Activated CD4-positive, alpha-beta T cell treated with anti-CD3 and anti-CD28 coated beads, Interleukin-2, Interleukin-6, amounts not matched to agents 100 ng/mL and 50 ng/mL, durations not matched to agents 16 hours and 8 hours (primary cell): Measurements from ENCODE around the gene DIP2B.
A peak's percentile ranks its signal among the peaks of the same experiment; 100 is the strongest.
"Not testable (repeated sequence)": the region's sequence is repeated elsewhere in the genome, so short reads cannot be mapped to it uniquely, and the experiment has no call there.

ENCODE experiments used
- DNase-seq: peaks from one replicate; pipeline ENCODE4 v3.0.0-alpha.2; 2020

Gene DIP2B

DNA sequence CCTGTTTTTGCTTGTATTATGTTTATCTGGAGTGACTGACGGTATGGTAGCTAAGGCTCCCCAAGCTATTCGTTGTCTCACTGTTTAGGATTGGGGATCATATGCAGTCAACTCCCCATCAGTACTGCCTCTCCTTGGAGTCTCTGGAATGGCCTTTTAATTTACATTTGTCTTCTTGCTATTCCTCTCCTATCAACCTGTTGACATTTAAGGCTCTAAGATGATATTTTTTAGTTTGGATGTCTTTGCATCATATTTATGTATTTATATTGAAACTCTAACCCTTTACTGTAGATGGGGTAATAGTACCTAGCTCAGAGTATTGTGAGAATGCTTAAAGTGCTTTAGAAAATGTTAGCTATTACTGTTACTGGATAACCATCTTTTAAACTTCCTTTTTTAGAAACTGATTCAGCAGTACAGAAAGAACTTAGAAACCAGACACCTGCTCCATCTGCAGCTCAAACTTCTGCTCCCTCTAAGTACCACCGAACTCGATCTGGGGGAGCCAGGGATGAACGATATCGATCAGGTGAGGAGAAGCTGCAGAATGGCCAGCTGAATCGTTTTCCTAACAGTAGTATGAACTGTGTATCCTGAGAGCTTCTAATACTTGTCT lies 135.6 kb downstream of the DIP2B start:
- no peak for DNase-seq

GRCh38 chr12:50641566-50641965 lies 136.8 kb downstream of the DIP2B start:
- no peak for DNase-seq

- no peak for DNase-seq
These were observed 137.3 kb downstream of the DIP2B start for GRCh38 chr12:50642035-50642451.

DNA sequence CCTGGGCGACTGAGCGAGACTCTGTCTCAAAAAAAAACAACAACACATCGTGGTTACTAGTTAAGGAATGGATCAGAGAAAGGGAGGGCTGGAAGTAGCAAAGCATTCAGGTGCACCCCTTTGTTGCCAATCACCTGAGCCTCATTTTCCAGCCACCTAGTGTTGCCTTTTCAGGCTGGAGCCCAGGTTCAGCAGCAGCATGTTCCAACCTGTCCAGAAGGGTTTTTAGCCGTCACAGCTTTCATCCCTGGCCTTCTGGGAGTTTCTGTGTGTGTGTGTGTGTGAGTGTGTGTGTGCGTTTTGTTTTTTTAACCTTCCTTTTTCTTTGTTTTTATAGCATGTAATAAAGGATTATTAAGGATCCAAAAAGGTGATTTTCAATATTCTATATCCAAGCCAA lies 138.0 kb downstream of the DIP2B start:
- no peak for DNase-seq

GRCh38 chr12:50647031-50647430 lies 142.2 kb downstream of the DIP2B start:
- no peak for DNase-seq

GRCh38 chr12:50647479-50647878 lies 142.7 kb downstream of the DIP2B start:
- DNase-seq: no peak

DNA sequence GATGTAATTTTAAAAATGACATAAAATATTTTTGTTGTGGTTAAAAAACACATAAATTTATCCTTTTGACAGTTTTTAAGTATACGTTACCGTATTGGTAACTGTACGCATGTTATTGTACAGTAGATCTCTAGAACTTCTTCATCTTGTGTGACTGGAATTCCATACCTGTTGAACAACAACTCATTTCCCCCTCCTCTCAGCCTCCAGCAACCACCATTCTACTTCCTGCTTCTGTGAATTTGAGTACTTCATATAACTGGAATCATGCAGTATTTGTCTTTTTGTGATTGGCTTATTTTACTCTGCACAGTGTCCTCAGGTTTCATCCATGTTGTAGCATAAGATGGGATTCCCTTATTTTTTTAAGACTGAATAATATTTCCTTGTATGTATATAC lies 145.5 kb downstream of the DIP2B start:
- DNase-seq: no peak

DNA sequence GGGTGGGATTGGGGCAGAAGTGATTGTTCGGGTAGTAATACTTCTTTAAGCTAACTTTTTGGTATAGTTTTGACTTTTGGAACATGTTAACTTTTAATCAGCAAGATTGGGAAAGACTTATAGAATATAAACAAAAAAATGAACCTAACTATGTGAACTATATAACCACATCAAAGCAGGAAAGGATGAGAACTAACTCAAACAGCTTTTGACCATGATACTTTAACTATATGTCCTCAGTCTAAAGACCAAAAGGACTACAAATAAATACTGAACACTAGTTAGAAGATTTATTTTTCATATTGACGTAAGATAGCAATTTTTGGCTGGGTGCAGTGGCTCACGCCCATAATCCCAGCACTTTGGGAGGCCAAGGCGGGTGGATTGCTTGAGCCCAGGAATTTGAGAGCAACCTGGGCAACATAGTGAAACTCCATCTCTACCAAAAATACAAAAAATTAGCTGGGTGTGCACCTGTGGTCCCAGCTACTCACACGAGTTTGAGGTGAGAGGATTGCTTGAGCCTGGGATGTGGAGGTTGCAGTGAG lies 150.7 kb downstream of the DIP2B start:
- DNase-seq: no peak

DNA sequence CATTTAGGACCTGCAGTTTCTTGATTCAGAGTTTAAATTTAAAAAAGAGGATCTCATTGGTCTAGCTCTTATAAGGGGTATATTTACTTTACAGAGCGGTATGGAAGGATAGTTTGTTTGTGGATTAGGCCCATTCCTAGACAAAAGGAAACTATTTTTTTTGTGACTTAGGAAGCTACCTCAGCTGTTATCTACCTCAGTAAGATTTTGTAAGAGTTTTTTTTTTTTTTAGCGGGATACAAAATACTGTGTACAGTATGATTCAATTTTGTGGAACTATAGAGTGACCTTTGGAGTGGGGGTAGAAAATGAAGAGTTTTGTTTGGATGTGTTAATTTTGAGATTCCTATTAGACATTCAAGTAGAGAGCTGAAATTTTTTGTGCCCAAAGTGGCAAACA lies 154.5 kb downstream of the DIP2B start:
- DNase-seq: no peak

DNA sequence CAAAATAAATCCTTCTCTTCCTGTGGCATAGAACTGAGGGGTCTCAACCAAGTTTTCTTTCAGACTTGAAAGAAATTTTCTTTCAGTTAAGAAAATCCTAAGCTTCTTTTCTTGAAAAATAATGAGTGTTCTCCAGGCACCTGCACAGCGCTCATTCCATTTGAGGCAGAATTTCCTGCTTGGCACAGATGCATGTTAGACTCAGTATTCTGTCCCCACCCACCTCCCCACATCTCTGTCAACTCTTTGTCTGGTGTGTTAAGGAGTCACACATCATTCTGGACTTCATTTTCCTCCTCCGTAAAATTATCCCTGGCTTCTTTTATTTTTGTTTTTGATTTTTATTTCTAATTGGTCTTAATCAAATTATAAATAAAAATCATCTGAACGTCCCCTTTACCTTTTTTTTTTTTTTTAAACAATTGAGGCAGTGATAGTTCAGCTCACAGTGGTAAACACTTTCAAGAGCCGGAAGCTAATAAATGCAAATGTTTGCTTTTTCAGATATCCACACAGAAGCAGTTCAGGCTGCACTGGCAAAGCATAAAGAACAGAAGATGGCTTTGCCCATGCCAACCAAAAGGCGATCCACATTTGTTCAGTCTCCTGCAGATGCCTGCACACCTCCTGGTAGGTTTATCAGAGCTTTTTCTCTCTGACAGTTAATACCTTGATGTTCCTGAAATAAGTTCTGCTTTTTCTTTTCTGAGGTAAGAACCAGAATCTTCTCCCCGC lies 155.1 kb downstream of the DIP2B start:
- DNase-seq: no peak

GRCh38 chr12:50660425-50660822 lies 155.6 kb downstream of the DIP2B start:
- DNase-seq: no peak

GRCh38 chr12:50661300-50662115 lies 156.7 kb downstream of the DIP2B start:
- DNase-seq: peak; percentile 17

- DNase-seq: no peak
These were observed 157.3 kb downstream of the DIP2B start for GRCh38 chr12:50662116-50662510.

- DNase-seq: no peak
These were observed 160.4 kb downstream of the DIP2B start for GRCh38 chr12:50665170-50665569.

GRCh38 chr12:50665609-50666008 lies 160.8 kb downstream of the DIP2B start:
- DNase-seq: no peak

- no peak for DNase-seq
These were observed 161.2 kb downstream of the DIP2B start for GRCh38 chr12:50666023-50666422.

DNA sequence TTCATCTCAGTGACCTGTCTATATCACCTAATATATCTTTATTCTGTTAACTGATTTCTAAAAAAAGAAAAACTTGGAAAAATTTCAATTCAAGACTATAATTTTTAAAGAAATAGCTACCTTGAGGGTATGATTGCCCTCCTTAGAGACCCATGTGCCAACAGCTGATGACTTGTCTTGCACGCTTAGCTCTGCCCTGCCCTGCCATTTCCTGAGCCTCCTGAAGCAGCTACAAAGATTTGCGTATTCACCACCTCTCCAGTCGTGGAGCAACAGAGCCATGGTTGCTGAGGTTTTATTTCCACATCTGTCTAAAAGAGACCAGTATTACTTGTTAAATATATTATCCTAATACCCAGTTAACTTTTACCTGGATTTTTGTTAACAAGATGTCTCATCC lies 167.4 kb downstream of the DIP2B start:
- DNase-seq: no peak

- DNase-seq: no peak
These were observed 172.0 kb downstream of the DIP2B start for GRCh38 chr12:50676756-50677155.

GRCh38 chr12:50677858-50678257 lies 173.1 kb downstream of the DIP2B start:
- DNase-seq: no peak

- no peak for DNase-seq
These were observed 174.0 kb downstream of the DIP2B start for GRCh38 chr12:50678650-50679365.

DNA sequence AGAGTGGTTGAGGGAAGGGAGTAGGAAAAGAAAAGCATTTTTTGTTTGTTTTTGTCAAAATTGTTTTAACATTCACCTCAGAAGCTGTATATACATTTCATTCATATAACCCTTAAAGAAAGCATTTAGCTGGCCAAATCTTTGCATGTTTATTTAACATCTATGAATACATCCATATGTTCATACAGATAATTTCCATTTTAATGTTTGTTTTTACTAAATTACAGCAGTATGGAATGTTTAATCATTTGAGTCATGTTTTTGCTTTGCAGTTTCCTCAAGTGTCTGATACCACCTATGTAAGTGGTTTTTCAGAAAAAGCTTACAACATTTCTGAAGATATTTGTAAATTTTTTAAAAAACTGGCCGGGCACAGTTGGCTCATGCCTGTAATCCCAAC lies 174.8 kb downstream of the DIP2B start:
- DNase-seq: no peak

DNA sequence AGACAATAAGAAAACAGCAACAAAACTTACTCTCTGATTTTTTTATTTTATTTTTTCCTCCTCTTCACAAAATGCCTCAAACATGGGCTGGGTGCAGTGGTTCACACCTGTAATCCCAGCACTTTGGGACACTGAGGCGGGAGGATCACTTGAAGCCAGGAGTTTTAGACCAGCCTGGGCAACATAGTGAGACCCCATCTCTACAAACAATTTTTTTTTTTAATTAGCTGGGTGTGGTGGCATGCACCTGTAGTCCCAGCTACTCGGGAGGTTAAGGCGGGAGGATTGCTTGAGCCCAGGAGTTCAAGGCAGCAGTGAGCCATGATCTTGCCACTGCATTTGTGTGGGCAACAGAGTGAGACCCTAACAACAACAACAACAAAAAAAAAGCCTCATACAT lies 176.3 kb downstream of the DIP2B start:
- not testable (repeated sequence) for DNase-seq

GRCh38 chr12:50685641-50686040 lies 180.9 kb downstream of the DIP2B start:
- DNase-seq: no peak
